NCI-H226 (cell line): ENCODE data around the gene HUS1B.

Experiments
- DNase-seq: peaks from one replicate; pipeline ENCODE4 v3.0.0-alpha.2; 2015

HUS1B gene

GRCh38 chr6:620950-621349 is 36.0 kb downstream of the HUS1B start:
- no peak for DNase-seq

- DNase-seq: no peak
Observed at GRCh38 chr6:620166-620565, 36.7 kb downstream of the HUS1B start.

GRCh38 chr6:617456-618100 is 39.3 kb downstream of the HUS1B start:
- DNase-seq: no peak

- DNase-seq: no peak
Observed at GRCh38 chr6:613981-614380, 42.9 kb downstream of the HUS1B start.

- DNase-seq: no peak
Observed at GRCh38 chr6:611928-612327, 45.0 kb downstream of the HUS1B start.

- DNase-seq: no peak
Observed at GRCh38 chr6:610882-611281, 46.0 kb downstream of the HUS1B start.

- no peak for DNase-seq
Observed at GRCh38 chr6:609905-610304, 47.0 kb downstream of the HUS1B start.

- DNase-seq: no peak
Observed at GRCh38 chr6:606829-607379, 50.0 kb downstream of the HUS1B start.
